ENCODE data around the gene IGFBP3.
A peak's percentile ranks its signal among the peaks of the same experiment; 100 is the strongest.

Gene IGFBP3

DNA sequence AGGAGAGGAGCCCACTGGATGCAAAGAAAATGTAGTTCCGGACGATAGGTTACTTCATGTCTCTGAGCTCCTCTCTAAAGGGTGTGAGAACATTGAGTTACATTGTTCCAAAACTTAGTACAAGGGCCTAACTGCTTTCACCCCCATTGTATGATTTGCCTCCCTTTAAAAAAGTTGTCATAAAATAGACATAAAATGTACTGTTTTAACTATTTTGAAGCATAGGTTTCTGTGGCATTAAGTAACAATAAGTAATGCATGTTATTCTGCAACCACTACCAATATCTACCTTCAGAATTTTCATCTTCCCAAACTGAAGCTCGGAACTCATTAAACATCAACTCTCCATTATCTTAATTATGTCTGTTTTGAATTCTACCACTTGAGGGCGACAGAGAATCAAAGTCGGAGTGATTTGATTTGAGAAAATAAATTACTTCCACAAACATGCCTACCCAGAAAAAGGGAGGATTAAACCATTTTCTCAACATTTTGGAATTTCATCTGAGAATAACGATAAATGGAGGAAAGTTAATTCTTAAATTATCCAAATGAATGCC lies 30.1 kb downstream of the IGFBP3 start:
- peak; percentile 21 for DNase-seq

DNA sequence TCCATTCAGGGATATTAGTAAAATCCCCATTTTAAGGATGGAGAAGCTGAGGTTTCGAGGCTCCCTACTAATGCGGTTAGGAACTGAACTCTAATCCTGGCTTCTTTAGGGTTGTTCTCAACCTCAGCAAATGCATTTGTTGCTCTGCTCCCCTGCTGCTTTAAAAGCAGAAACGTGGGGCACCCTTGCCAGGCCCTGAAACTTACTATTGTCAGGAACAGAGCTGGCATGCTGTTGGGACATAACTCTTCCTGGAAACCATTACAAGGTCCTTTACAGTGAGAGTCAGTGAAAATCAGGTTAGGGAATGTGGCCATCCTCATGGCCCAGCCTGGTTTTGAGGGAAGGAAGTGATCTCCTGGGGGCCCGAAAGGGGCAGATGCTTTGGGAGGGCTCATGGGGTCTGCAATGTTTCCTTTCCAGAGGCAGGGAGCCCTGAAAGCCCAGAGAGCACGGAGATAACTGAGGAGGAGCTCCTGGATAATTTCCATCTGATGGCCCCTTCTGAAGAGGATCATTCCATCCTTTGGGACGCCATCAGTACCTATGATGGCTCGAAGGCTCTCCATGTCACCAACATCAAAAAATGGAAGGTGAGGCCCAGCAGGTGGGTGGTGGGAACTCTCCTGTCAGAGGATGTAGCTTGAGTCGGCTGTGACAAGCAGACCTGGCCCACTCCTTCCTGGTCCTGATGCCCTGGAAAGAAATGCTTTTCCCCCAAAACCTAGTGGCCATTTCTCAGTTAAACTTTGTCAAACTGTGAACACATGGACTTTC lies 30.8 kb downstream of the IGFBP3 start:
- DNase-seq, result no peak

- DNase-seq, result no peak
These were observed 31.6 kb downstream of the IGFBP3 start for GRCh38 chr7:45889367-45890067.

DNA sequence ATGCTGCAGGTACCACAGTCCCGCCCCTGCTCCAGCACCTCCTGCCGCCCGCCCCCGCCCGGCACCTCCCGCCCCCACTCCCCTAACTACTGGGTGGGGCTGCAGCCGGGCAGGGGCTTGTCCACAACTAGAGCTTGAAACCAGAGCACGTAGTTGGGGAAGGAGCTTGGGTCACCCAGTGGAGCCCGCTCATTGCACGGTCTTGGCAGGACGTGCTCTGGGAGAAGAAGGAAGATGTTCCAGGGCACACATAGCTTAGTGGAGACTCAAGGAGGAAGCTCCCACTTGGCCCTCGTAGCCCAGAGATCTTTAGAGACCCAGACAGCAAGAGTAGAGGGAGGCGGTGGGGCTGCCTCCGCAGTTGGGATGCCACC lies 32.1 kb downstream of the IGFBP3 start:
- no peak for DNase-seq

DNA sequence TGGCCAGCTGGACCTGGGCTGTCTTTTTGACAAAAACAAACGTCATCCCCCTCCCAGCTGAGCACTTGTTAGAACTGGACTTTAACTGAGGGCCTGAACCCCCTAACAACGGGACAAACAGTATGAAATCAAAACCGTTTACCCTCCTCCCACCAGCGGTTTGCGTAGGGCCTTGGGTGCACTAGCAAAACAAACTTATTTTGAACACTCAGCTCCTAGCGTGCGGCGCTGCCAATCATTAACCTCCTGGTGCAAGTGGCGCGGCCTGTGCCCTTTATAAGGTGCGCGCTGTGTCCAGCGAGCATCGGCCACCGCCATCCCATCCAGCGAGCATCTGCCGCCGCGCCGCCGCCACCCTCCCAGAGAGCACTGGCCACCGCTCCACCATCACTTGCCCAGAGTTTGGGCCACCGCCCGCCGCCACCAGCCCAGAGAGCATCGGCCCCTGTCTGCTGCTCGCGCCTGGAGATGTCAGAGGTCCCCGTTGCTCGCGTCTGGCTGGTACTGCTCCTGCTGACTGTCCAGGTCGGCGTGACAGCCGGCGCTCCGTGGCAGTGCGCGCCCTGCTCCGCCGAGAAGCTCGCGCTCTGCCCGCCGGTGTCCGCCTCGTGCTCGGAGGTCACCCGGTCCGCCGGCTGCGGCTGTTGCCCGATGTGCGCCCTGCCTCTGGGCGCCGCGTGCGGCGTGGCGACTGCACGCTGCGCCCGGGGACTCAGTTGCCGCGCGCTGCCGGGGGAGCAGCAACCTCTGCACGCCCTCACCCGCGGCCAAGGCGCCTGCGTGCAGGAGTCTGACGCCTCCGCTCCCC lies 32.7 kb downstream of the IGFBP3 start, which contains the start of gene IGFBP1:
TSS of gene IGFBP1 (plus strand) at position 304 of the 808 bp plus-strand sequence. CDS start at position 469, 165 bp downstream.
- peak; percentile 4 for DNase-seq

DNA sequence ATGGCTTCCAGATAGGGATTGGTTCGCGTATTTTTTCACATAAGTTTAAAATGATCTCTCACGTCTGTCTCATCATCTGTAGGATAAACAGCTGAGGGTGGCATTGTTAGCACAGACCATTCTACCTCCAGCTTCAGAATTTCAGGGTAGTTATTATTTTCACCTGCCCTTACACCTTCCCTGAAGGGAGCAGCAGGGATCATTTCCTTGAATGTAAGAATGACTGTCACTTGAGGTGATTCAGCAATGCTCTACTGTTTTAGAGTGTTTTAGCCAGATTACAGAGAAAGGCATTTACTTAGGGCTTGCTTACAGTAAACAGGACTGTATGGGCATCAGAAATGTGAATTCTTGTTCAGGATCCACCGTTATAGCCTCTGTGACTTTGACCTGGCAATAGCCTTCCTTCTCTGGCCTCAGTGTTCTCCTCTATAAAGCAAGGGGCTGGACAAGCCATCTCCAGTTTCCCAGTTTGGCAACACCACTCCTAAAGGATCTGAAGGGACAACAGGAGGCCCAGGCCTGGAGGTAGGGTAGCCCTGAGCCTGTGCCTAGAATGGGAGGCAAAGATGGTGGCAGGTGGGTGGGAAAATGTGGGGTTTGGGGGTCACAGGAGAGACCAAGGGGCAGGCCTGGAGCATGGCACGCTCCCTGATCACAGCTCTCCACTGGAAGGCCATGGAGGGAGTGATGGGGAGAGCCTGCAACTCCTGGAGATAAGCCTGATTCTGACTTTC lies 34.0 kb downstream of the IGFBP3 start:
- DNase-seq, result no peak

DNA sequence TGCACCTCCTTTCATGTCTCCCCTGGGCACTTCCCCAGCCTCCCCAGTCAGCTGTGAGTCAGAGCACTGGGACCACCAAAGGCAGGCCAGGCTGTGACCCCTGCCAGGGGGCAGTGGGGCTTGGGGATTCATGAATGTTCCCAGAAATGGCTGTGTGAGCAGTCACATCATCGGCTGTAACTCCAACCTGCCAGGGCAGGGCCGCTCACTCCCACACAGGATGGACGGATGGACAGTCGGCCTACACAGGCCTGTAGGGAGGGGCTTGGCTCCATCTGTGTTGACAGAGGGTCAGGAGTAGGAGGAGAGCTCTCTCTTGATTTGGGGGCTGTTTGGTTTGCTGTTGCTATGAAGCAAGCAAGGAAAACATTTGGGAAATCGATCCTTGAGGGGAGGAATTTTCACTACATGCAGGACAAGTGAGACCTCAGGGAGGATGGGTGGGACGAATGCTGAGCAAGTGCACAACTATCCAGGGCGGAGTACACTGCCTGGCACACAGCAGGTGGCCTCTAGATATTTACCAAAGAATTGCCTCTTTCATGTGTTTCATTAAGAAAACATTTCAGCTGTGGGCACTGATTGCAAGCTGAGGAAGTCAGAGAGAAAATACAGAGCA lies 35.7 kb downstream of the IGFBP3 start:
- no peak for DNase-seq

GRCh38 chr7:45884136-45884535 lies 36.9 kb downstream of the IGFBP3 start:
- DNase-seq, result no peak

- DNase-seq, result no peak
These were observed 38.6 kb downstream of the IGFBP3 start for GRCh38 chr7:45882465-45882810.

- no peak for DNase-seq
These were observed 39.2 kb downstream of the IGFBP3 start for GRCh38 chr7:45881759-45882464.

DNA sequence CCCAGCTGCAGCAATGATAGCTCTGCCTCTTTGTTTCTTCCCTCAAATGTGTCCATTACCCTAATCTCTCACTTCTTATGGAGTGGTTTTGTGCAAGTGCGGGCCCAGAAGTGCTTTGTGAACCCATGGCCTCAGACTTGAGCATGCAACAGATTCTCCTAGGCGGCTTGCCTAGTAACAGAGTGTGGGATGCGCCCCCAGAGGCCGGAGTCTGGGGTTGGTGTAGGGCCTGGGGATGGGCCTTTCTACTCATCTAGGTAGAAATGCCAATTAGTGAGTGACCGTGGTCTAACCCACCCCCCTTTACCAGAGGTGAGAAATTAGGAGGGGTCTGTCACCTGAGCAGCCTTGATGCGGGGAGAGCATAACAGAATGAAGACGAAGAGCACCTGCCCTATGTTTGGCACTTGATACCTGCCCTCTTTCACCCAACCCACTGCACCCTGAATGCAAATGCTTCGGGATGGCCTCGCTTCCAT lies 39.8 kb downstream of the IGFBP3 start:
- DNase-seq, result no peak

GRCh38 chr7:45880433-45880860 lies 40.6 kb downstream of the IGFBP3 start:
- DNase-seq, result no peak

DNA sequence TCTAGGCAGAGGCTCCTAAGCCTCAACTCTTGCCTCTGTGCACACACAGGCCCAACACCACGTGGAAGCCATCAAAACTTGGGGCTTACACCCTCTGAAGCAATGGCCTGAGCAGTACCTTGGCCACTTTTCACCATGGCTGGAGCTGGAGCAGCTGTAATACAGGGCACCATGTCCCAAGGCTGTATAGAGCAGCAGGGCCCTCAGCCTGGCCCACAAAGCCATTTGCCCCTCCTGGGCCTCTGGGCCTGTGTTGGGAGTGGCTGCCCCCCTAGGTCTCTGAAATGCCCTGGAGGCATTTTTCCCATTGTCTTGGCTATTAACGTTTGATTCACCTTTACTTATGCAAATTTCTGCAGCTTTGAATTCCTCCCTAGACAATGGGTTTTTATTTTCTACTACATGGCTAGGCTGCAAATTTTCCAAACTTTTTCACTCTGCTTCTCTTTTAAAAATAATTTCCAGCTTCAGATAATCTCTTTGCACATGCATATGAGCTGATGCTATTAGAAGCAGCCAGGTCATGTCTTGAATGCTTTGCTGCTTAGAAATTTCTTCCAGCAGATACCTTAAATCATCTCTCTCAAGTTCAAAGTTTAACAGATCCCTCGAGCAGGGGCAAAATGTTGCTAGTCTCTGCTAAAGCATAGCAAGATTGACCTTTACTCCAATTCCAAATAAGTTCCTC lies 42.5 kb downstream of the IGFBP3 start:
- DNase-seq, result no peak

DNA sequence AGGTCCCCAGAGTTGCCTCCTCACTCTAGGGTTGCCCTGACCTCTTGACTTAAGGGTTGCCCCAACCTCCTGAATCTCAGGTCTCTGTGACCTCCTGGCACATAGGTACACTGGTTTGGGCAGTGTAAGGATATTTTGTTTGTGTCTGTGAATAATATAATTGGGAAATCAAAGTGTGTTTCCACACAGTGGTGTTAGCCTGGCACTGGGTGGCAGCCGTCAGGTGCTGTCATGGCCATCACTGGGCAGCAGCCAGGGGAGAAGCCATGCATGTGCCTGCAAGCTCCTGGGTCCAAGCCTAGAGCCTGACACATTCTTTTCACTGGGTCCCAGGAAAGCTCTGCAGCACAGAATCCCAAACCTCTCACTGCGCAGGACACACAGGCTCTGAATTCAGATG lies 44.6 kb downstream of the IGFBP3 start:
- no peak for DNase-seq

GRCh38 chr7:45874408-45875131 lies 46.5 kb downstream of the IGFBP3 start:
- DNase-seq, result no peak

DNA sequence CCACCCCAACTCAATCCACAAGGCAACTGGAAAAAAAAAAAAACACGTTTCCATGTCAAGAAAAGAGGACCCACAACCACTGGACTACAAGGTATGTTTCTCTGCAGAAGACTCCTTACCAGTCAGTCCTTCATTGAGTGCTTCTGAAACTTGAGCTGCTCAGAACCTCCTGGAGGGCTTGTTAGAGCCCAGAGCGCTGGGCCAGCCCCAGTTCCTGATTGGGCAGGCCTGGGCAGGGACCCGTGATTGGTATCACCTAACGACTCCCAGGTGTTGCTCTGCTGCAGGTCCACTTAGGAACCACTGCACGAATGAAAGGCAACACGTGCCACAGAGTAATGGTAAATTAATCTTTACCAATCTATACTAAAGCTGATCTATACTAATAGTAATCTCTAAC lies 47.7 kb downstream of the IGFBP3 start:
- no peak for DNase-seq

DNA sequence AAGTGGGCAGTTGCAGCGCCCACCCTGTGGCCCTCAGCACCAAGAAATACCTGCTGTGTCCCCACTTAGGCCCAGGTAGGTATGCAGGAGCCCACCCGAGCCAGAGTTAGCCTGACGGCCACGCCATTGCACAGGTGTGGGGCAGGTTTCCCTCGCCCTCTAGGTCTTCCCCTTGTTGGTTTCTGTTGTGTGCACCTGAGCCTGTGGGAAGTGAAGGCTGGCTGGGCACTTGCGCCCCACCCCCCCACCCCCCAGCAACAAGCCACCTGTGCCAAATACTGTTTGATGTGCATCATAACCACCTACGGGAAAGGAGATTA lies 48.1 kb downstream of the IGFBP3 start, which contains the start of gene CCDC201:
TSS of gene CCDC201 (minus strand) at position 48 of the 320 bp plus-strand sequence. CDS start 75 bp downstream, outside the sequence.
- no peak for DNase-seq

DNA sequence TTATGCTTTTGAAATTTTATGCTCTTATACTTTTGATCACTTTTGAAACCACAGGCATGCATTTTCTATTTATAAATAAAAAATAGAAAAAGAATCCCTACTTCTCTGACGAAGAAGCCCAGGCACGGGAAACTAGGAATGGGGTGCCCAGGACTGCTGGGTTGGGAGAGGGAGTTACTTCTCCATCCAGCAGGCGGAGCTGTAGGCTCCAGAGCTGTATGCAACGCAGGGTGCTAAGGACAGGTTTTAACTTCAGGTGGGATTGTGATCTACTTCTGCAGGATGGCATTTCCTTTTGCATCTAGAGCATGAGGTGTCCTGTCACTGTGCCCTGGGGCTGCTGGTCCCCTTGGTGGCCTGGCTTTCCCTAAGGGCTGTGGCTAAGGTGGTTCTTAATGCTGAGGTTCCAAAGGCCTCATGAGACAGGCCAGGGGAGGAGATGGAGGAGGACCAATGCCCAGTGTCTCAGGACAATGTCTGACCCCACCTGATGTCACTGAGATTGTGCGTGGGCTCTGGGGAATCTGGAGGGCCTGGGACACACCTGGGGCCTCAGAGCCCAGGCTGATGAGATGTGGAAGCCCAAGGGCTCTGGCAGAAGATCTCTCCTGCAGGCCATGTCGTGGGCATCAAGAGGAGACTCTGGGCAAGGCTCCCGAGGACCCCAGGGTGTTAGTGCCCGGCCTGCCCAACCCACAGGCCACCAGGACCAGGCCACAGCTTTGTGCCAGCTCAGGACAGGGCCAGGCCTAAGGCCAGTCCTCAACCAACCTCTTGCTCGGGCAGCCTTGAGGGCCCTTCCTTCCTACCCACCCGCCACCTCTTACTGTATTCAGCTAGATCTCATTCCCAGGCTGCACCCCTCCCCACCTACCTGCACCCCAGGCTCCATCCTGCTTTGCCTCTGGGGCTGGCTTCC lies 48.7 kb downstream of the IGFBP3 start:
- DNase-seq, result no peak

DNA sequence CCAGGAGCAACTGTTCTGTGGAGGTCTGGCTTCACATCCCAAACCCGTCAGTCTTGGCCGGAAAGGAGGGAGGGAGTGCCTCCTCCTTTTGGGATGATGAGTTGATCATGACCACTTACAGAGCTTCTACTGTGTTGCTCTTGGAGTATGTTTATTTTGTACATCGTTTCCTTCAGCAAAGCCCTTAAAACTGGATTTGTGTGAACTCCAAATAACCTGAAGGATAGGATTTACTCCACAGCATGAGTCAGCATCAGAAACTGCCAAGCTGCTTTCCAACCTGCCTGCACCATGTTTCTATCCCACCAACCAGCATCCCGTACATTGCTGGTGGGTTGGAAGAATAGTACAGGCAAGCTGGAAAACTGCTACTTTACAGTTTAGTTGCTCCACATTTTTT lies 51.6 kb downstream of the IGFBP3 start:
- no peak for DNase-seq

All from activated CD4-positive, alpha-beta T cell treated with anti-CD3 and anti-CD28 coated beads, Interleukin-2, amount 50 U/mL, for 16 hours (primary cell).